Vagina (tissue), 2 donors: Measurements from ENCODE around the gene MAPK8IP1.

Experiments used
- CTCF ChIP-seq, 3 experiments: fragments of 450-650 bp in 2 of 3; fragments of 200-600 bp in 1 of 3; sonication (generic) in 1 of 3; IDR thresholded peaks; one replicate each; pipeline ENCODE4 v1.5.1; 2017 to 2019; ENCODE audit warnings: antibody characterized with exemption in 3 of 3, mild to moderate bottlenecking in 2 of 3, moderate library complexity in 2 of 3
- POLR2A ChIP-seq, 2 donors: fragments of 450-650 bp; IDR thresholded peaks; one replicate each; pipeline ENCODE4 v1.6.1; 2017; ENCODE audit warnings: antibody characterized with exemption in 2 of 2, mild to moderate bottlenecking in 2 of 2, moderate library complexity in 2 of 2

GRCh38 chr11:45928535-45929215, 43.2 kb downstream of the MAPK8IP1 start:
- no peak for TF ChIP-seq POLR2A (IDR thresholded peaks at IDR 0.05)
- no peak for TF ChIP-seq CTCF (IDR thresholded peaks at IDR 0.05)
